GM19238 (cell line): ENCODE data around the gene RAD23B.

Experiments used
- DNase-seq: peaks from one replicate; pipeline ENCODE4 v3.0.0; 2011; ENCODE audit warnings: low spot score; ENCODE audit not compliant: insufficient read length

The RAD23B gene

DNA sequence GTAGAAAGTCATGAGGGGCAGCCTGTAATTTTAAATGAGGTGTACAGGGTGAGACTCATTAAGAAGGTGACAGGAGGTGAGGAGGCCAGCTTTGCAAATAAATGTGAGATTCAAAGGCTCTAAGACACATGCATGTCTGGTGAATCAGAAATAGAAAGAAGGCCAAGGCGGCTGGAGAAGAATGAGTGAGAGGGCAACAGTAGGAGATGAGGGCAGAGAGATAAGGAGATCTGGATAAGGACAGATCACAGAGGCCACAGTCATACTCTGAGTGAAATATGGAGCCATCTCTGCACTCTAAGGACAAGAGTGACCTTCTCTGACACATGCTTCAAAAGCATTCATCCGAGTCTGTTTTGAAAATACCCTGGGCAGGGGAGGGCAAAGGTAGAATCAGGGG, 90.7 kb downstream of the RAD23B start:
- no peak for DNase-seq

DNA sequence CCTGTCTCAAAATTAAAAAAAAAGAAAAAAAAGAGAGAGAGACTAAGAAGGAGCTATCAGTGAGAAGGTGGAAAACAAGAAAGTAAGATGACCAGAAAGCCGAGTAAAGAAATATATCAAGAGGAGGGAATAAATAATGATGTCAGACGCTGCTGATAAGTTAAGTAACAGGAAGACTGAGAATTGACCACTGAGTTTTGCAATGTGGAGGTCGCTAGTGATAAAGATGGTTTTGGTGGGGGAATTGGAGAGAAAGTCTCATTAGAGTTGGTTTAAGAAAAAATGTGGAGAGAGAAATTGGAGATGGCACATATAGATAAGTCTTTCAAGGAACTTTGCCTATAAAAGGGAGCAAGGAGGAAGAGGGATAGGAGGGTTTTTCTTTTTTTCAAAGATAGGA, 91.9 kb downstream of the RAD23B start:
- DNase-seq: no peak

DNA sequence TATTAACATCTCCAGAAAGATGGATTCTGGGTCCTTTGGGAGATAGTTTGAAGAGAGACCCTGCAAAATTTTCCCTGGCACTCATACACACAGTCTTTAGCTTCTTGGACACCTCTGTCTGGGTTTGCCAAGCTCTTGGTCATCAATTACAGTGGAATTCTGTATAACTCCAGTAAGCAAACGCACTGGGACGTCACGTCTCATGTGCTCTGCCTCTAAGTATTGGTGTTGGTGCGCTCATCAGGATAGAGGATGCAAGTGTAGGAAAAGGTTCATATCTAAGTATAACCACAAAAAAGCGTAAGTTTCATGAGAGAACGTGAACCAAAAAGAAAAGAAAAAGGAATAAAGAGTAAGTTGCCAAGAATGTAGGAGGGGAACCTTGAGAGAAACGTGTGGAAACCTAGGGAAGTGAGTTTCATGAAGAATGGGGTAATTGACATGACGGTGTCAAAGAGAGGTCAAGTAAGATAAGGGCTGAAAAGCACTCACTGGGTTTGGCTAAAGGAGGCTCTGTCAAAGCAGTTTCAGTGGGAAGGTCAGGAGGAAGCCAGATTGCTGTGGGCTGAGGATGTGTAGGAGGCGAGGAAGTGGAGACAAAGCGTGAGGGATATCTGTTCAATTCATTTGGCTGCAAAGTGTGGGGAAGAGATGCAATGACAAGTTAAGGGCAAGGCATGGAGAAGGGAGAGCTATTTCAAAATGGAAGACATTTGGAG, 92.7 kb downstream of the RAD23B start:
- no peak for DNase-seq

DNA sequence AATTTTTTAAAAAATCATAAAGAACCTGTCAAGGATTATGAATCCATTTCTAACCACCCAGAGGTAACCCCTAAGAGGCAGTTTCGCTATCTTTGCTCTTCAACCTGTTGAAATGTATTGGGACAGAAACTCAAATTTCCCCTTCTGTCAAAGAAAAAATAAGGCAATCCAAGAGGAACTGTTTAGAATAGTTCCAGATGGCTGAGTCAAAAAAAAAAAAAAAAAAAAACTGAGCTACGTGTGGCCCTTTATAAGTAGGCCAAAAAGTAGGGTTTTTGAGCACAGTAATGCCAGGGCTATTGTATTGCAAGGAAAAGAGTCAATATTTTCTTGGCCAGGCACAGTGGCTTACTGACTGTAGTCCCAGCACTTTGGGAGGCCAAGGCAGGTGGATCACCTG, 94.9 kb downstream of the RAD23B start:
- DNase-seq: no peak
